B cell (primary cell): ENCODE data around the gene TLL1. TPM values are rescaled to one million over a fixed set of nuclear protein-coding genes. Genes with fewer than 3 reads are reported as not detected.

Experiments
- ATAC-seq: fragments of 200-7000 bp; cut with Tn5 transposase; one replicate; pipeline ENCODE4 v1.10.0; 2021; ENCODE audit warnings: low read depth, mild to moderate bottlenecking, moderate number of reproducible peaks, moderate library complexity
- CTCF ChIA-PET: fragments of 350-600 bp; sonication (Branson Sonifier 250); formaldehyde crosslinking; loops from one replicate; lab custom pipeline; 2021; ENCODE audit warnings: antibody characterized with exemption, inconsistent platforms; lab: Charles Lee
- POLR2A ChIA-PET: fragments of 350-600 bp; sonication (Branson Sonifier 250); formaldehyde crosslinking; loops from one replicate; lab custom pipeline; 2021; ENCODE audit warnings: antibody characterized with exemption; lab: Charles Lee
- DNase-seq: peaks from one replicate; pipeline ENCODE4 v3.0.0; 2013
- H2AFZ ChIP-seq: 2 replicates; pipeline ENCODE4 v1.6.1; 2012; ENCODE audit warnings: mild to moderate bottlenecking, low read depth, low read length; ENCODE audit not compliant: insufficient read depth, poor library complexity, severe bottlenecking
- H3K27ac ChIP-seq, 2 donors: 1 replicate in 1 of 2; 2 replicates in 1 of 2; pipeline ENCODE4 v1.5.1; 2012 to 2013; ENCODE audit warnings: low read length in 2 of 2, mild to moderate bottlenecking in 2 of 2, moderate library complexity in 1 of 2
- H3K27me3 ChIP-seq, 4 experiments: fragments of 200-600 bp in 1 of 4; sonication (generic) in 1 of 4; replicated peaks in 1 of 4; 1 replicate in 2 of 4; 2 replicates in 2 of 4; pipeline versions ENCODE4 v1.6.1 to v1.7.0; 2013 to 2016; ENCODE audit warnings: low read length in 3 of 4, mild to moderate bottlenecking in 2 of 4, mixed read lengths in 1 of 4, moderate library complexity in 1 of 4; ENCODE audit not compliant: insufficient read depth in 4 of 4, control insufficient read depth in 3 of 4; ENCODE audit errors: control extremely low read depth in 1 of 4
- H3K36me3 ChIP-seq, 2 experiments: replicated peaks in 1 of 2; 1 replicate in 1 of 2; 2 replicates in 1 of 2; pipeline versions ENCODE4 v1.6.1 to v1.7.1; 2013; ENCODE audit warnings: low read length in 1 of 2; ENCODE audit not compliant: insufficient read depth in 2 of 2, control insufficient read depth in 1 of 2; ENCODE audit errors: control extremely low read depth in 1 of 2, extremely low read depth in 1 of 2
- H3K4me1 ChIP-seq, 2 donors: fragments of 200-600 bp in 1 of 2; sonication (generic) in 1 of 2; 1 replicate in 1 of 2; 2 replicates in 1 of 2; pipeline versions ENCODE4 v1.5.1 to v1.6.1; 2013 to 2017; ENCODE audit warnings: low read length in 2 of 2; ENCODE audit not compliant: control insufficient read depth in 2 of 2, insufficient read depth in 2 of 2
- H3K4me2 ChIP-seq: replicated peaks from 2 replicates; pipeline ENCODE3; 2012; ENCODE audit warnings: mild to moderate bottlenecking, low read depth, low read length; ENCODE audit not compliant: poor library complexity, severe bottlenecking
- H3K4me3 ChIP-seq, 5 experiments: fragments of 200-600 bp in 1 of 5; sonication (generic) in 1 of 5; 1 replicate in 3 of 5; 2 replicates in 2 of 5; pipeline versions ENCODE4 v1.5.1 to v1.7.0; 2011 to 2016; ENCODE audit warnings: low read length in 4 of 5, mild to moderate bottlenecking in 4 of 5, low read depth in 2 of 5, control low read depth in 1 of 5, moderate library complexity in 1 of 5; ENCODE audit not compliant: insufficient read depth in 1 of 5; ENCODE audit errors: control extremely low read depth in 1 of 5, extremely low read depth in 1 of 5
- H3K79me2 ChIP-seq: fragments of 200-600 bp; sonication (generic); one replicate; pipeline ENCODE4 v1.6.0; 2016; ENCODE audit warnings: low read length; ENCODE audit not compliant: control insufficient read depth, insufficient read depth
- H3K9ac ChIP-seq: fragments of 200-600 bp; sonication (generic); 2 replicates; pipeline ENCODE4 v1.6.1; 2017; ENCODE audit warnings: mild to moderate bottlenecking, low read length, moderate library complexity
- H3K9me3 ChIP-seq, 3 donors: one replicate each; pipeline versions ENCODE4 v1.6.1 to v1.7.1; 2013; ENCODE audit warnings: low read length in 2 of 3; ENCODE audit not compliant: control insufficient read depth in 2 of 3, insufficient read depth in 1 of 3; ENCODE audit errors: control extremely low read depth in 1 of 3
- H4K20me1 ChIP-seq: 2 replicates; pipeline ENCODE4 v1.6.0; 2012; ENCODE audit warnings: mild to moderate bottlenecking, low read length; ENCODE audit not compliant: insufficient read depth, control insufficient read depth, poor library complexity, severe bottlenecking
- H3K27ac Mint-ChIP-seq: one replicate; pipeline ENCODE4 v1.8.0; 2021; ENCODE audit warnings: mixed read lengths
- H3K27me3 Mint-ChIP-seq: one replicate; pipeline ENCODE4 v1.8.0; 2021; ENCODE audit warnings: mixed read lengths
- H3K4me1 Mint-ChIP-seq: one replicate; pipeline ENCODE4 v1.8.0; 2021; ENCODE audit warnings: mixed read lengths
- H3K4me3 Mint-ChIP-seq: one replicate; pipeline ENCODE4 v1.8.0; 2021; ENCODE audit warnings: mixed read lengths
- H3K9me3 Mint-ChIP-seq: one replicate; pipeline ENCODE4 v1.8.0; 2022; ENCODE audit warnings: mixed read lengths; ENCODE audit not compliant: insufficient read depth
- EZH2 ChIP-seq: IDR thresholded peaks from 2 replicates; pipeline ENCODE4 v1.6.1; 2012; ENCODE audit warnings: borderline replicate concordance, low read depth, mild to moderate bottlenecking, moderate library complexity, low read length; ENCODE audit not compliant: insufficient read depth, poor library complexity, severe bottlenecking
- WGBS: methylation state at CpG from one replicate; pipeline ENCODE4 v1.1.5; 2013; ENCODE audit warnings: missing lambda C conversion rate; ENCODE audit not compliant: insufficient coverage; 5-methylcytosine and 5-hydroxymethylcytosine counted together
- intact Hi-C: fragments of 100-400 bp; cut with micrococcal nuclease; formaldehyde crosslinking; loops from one replicate; pipeline ENCODE4 v1.10.0; 2022
- polyA plus RNA-seq: library from polyadenylated mRNA; depleted of rRNA; stranded (reverse); fragments of >200 nt; gene quantifications from 2 replicates; pipeline ENCODE4 v1.2.3, GENCODE V29; 2012
- total RNA-seq, 2 donors: library from RNA; stranded (reverse); fragments of 120-200 nt in 1 of 2; gene quantifications; 1 replicate in 1 of 2; 2 replicates in 1 of 2; pipeline versions ENCODE4 v1.2.3 to v1.2.4, GENCODE V29; 2013 to 2022
- TF ChIP-seq, protein P1 (sequence below): fragments of 200-600 bp; IDR thresholded peaks from one replicate; pipeline ENCODE4 v1.8.0; 2022; ENCODE audit warnings: antibody characterized with exemption, mild to moderate bottlenecking

Gene TLL1
- total and polyA plus RNA-seq, 2 donors (not counting 1 experiment from before 2014, with no cell fraction given): not detected

- Mint-ChIP-seq H3K9me3 (no peaks in the 10 kb centered on the region), H3K4me3 (no peak overlapping the region), H3K4me1 (no peaks in the 10 kb centered on the region), H3K27ac (no peak overlapping the region), H3K27me3 (no peaks in the 10 kb centered on the region)
- no peak for TF ChIP-seq EZH2
- TF ChIP-seq, protein P1, sequence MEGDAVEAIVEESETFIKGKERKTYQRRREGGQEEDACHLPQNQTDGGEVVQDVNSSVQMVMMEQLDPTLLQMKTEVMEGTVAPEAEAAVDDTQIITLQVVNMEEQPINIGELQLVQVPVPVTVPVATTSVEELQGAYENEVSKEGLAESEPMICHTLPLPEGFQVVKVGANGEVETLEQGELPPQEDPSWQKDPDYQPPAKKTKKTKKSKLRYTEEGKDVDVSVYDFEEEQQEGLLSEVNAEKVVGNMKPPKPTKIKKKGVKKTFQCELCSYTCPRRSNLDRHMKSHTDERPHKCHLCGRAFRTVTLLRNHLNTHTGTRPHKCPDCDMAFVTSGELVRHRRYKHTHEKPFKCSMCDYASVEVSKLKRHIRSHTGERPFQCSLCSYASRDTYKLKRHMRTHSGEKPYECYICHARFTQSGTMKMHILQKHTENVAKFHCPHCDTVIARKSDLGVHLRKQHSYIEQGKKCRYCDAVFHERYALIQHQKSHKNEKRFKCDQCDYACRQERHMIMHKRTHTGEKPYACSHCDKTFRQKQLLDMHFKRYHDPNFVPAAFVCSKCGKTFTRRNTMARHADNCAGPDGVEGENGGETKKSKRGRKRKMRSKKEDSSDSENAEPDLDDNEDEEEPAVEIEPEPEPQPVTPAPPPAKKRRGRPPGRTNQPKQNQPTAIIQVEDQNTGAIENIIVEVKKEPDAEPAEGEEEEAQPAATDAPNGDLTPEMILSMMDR: no peak
- CTCF ChIA-PET: no interaction called here
- ATAC-seq: no peak
- H3K4me2 ChIP-seq: no peak overlapping the region
- H4K20me1 ChIP-seq: no peaks in the 10 kb centered on the region
- intact Hi-C loops: no loop called here
- no peak overlapping the region for H3K9ac ChIP-seq
- DNase-seq: no peak
- H3K9me3 ChIP-seq: no peaks in the 10 kb centered on the region
- H3K36me3 ChIP-seq: no peaks in the 10 kb centered on the region
- WGBS: no CpG with 5 or more reads among the region's 1 CpG
- no peaks in the 10 kb centered on the region for H3K4me1 ChIP-seq
- H3K27ac ChIP-seq: no peak overlapping the region
- no peaks in the 10 kb centered on the region for H3K27me3 ChIP-seq
- no peak overlapping the region for H2AFZ ChIP-seq
- no peaks in the 10 kb centered on the region for H3K79me2 ChIP-seq
- no peak overlapping the region for H3K4me3 ChIP-seq
- POLR2A ChIA-PET: no interaction called here
Measured at GRCh38 chr4:165992283-165992682, 119.2 kb downstream of the TLL1 start.

GRCh38 chr4:165994701-165995100 lies 121.7 kb downstream of the TLL1 start:
- no peaks in the 10 kb centered on the region for H3K27me3 ChIP-seq
- no peaks in the 10 kb centered on the region for H3K36me3 ChIP-seq
- no peaks in the 10 kb centered on the region for H3K79me2 ChIP-seq
- DNase-seq: no peak
- no peaks in the 10 kb centered on the region for H3K4me1 ChIP-seq
- H4K20me1 ChIP-seq: no peaks in the 10 kb centered on the region
- no peak overlapping the region for H3K4me2 ChIP-seq
- no peaks in the 10 kb centered on the region for H3K9me3 Mint-ChIP-seq
- intact Hi-C loops: no loop called here
- H3K27ac ChIP-seq: no peak overlapping the region
- H3K27ac Mint-ChIP-seq: no peak overlapping the region
- H3K9ac ChIP-seq: no peak overlapping the region
- POLR2A ChIA-PET: no interaction called here
- H3K4me3 ChIP-seq: no peak overlapping the region
- WGBS: no CpG with 5 or more reads among the region's 1 CpG
- H2AFZ ChIP-seq: no peak overlapping the region
- no peak overlapping the region for H3K4me3 Mint-ChIP-seq
- no peaks in the 10 kb centered on the region for H3K9me3 ChIP-seq
- CTCF ChIA-PET: no interaction called here
- no peaks in the 10 kb centered on the region for H3K27me3 Mint-ChIP-seq
- ATAC-seq: no peak
- TF ChIP-seq EZH2: no peak
- TF ChIP-seq, protein P1: no peak
- H3K4me1 Mint-ChIP-seq: no peaks in the 10 kb centered on the region
